Measurements from ENCODE around the gene DUS3L. TPM values are rescaled to one million over a fixed set of nuclear protein-coding genes. Genes with fewer than 3 reads are reported as not detected.

DUS3L gene
- total RNA-seq, 6 donors from 2014 or later = 31.4 to 88.0 (median 43.1) TPM

DNA sequence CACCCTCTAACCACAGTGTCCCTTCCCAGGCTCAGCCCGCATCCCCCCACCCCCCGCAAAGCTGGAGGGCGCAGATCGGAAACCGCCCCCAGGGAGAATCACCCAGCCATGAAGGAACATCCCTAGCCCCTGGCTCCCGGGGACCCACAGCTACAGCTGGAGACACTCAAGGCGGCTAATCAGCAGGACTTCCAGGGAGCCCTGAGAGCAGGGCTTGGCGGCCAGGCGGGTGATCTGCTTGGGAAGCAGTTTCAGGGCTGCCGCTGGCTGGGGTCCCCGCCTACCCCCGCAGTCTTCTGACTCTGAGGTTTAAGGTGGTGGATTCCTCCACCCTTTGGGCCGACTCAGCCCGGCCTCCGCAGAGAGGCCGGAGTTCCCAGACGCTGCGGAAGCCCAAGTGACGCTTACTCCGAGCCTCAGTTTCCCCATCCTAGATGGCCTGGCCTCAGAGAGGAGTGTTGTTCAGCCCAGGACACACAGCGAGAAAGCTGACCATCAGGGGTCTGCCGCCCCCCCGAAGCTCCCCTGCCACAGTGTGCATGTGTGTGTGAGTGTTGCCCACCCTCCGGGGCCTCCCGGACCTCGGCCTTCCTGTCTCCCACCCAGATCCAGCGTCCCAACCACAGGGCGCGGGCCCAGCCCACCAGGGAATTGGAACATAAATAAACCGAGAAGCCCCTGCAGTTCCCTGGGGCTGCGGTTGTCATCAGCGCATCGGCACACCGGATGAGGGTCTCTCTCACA, 38.8 kb upstream of the DUS3L start:
- ATAC-seq (ENCODE audit: low FRiP score in 2 of 2) = no peak
- WGBS, 2 donors = 70 to 76% methylated on average over 18 to 33 of the region's 34 CpGs
- H3K4me3 ChIP-seq = no peak overlapping the region

DNA sequence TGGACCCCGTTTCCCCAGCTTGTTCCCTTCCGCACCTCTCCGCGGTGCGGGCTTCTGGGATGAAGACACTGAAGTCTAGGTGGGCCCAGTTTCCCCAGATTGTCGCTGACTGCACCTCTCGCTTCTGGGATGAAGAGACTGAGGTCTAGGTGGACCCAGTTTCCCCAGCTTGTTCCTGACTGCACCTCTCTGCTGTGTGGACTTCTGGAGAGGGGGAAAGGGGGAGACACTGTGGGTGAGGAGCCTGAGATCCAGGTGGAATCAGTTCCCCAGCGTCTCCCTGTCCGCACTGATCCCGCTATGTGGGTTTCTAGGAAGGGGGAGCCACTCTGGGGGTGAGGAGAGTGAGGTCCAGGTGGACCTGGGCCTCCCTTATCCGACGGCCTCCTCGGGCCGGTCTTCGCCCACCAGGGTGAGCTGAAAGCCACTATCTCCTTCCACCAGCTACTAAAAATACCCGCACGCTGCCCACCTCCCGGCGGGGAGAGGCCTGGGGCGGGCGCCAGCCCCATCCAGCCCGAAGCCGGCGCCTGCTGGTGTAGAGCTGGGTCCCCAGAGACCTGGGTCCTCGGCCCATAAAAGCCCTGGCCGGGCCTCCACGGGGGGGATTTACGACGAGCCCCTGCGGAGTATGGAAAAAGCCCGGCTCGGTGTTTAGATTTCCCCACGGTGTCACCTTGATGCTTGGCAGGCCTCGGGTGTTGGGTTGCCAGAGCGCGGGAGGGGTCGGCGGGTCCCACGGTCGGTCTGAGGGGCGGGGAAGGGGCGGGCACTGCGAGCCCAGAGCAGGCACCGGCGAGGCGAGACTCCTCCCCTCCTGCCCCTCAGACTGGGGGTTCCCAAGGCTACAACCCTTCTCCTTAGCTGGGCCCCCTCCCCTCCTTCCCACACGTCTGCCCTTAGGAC, 38.0 kb upstream of the DUS3L start:
- Histone ChIP-seq H3K4me3 (peak overlapping the region; percentile 25 to 54 (median 49)), H3K36me3 (no peaks in the 10 kb centered on the region), H3K9me3 (no peaks in the 10 kb centered on the region), H3K27ac (peak overlapping the region; percentile 35 to 82 (median 78)), H3K27me3 (peaks cover 0 to 7% (median 3%) of the 10 kb centered on the region in 4 donors), H3K4me1 (peaks cover 7 to 31% (median 16%) of the 10 kb centered on the region in 4 donors)
- DNase-seq (peak in 1 of 2 donors; percentile 80), ATAC-seq (ENCODE audit: low FRiP score in 2 of 2) (no peak)
- WGBS, 2 donors = 15 to 18% methylated on average over 9 to 42 of the region's 47 CpGs
- TF ChIP-seq POLR2AphosphoS5 (IDR thresholded peaks at IDR 0.05) = no peak
- no peak for TF ChIP-seq EP300 (IDR thresholded peaks at IDR 0.05)
- no peak for TF ChIP-seq POLR2A (IDR thresholded peaks at IDR 0.05)
- TF ChIP-seq, protein P1, sequence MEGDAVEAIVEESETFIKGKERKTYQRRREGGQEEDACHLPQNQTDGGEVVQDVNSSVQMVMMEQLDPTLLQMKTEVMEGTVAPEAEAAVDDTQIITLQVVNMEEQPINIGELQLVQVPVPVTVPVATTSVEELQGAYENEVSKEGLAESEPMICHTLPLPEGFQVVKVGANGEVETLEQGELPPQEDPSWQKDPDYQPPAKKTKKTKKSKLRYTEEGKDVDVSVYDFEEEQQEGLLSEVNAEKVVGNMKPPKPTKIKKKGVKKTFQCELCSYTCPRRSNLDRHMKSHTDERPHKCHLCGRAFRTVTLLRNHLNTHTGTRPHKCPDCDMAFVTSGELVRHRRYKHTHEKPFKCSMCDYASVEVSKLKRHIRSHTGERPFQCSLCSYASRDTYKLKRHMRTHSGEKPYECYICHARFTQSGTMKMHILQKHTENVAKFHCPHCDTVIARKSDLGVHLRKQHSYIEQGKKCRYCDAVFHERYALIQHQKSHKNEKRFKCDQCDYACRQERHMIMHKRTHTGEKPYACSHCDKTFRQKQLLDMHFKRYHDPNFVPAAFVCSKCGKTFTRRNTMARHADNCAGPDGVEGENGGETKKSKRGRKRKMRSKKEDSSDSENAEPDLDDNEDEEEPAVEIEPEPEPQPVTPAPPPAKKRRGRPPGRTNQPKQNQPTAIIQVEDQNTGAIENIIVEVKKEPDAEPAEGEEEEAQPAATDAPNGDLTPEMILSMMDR (IDR thresholded peaks at IDR 0.05) = no peak

More for the DNA sequence above, 38.8 kb upstream of the DUS3L start:
- no peak for DNase-seq
- Histone ChIP-seq H3K27ac (no peak overlapping the region), H3K4me1 (peaks cover 7 to 31% (median 16%) of the 10 kb centered on the region in 4 donors), H3K9me3 (no peaks in the 10 kb centered on the region), H3K27me3 (peaks cover 0 to 7% (median 3%) of the 10 kb centered on the region in 4 donors), H3K36me3 (no peaks in the 10 kb centered on the region)
- TF ChIP-seq POLR2AphosphoS5 (IDR thresholded peaks at IDR 0.05) = no peak
- no peak for TF ChIP-seq EP300 (IDR thresholded peaks at IDR 0.05)
- TF ChIP-seq, protein P1 (IDR thresholded peaks at IDR 0.05) = no peak
- TF ChIP-seq POLR2A (IDR thresholded peaks at IDR 0.05) = no peak

DNA sequence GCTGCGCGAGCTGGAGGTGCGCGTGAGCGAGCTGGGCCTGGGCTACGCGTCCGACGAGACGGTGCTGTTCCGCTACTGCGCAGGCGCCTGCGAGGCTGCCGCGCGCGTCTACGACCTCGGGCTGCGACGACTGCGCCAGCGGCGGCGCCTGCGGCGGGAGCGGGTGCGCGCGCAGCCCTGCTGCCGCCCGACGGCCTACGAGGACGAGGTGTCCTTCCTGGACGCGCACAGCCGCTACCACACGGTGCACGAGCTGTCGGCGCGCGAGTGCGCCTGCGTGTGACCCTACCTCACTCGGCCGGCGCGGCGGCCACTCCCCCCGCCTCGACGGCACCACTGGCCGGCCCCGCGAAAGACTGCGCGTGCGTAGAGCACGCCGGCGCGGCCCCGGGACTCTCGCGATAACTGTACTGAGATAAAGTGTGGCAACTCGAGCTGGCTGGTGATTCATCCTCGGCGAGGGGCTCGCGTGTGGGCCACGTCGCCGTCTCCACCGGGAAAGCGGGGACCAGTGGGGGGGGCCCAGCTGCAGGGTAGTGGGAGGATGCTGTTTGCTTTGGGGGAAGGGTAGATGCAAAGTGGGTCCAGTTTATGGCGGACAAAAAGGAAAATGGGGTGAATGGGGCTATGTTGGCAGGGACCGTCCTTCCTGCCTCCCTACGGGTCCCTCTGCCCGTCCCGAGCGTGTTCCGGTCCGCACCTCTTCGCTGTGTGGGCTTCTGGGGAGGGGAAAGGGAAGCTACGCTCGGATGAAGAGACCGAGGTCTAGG, 37.1 kb upstream of the DUS3L start:
- DNase-seq (peak; percentile 88 to 98), ATAC-seq (ENCODE audit: low FRiP score in 2 of 2) (peak; percentile 81 to 91)
- H3K4me1 ChIP-seq = peaks cover 7 to 31% (median 16%) of the 10 kb centered on the region in 4 donors
- WGBS, 2 donors = 4 to 5% methylated on average over 12 to 47 of the region's 91 CpGs
- no peaks in the 10 kb centered on the region for H3K36me3 ChIP-seq
- peak overlapping the region; percentile 25 to 54 (median 49) for H3K4me3 ChIP-seq
- TF ChIP-seq, protein P1 (IDR thresholded peaks at IDR 0.05) = peak in 2 of 6 experiments; percentile 10 to 39
- TF ChIP-seq POLR2AphosphoS5 (IDR thresholded peaks at IDR 0.05) (peak; percentile 89), EP300 (IDR thresholded peaks at IDR 0.05) (no peak), POLR2A (IDR thresholded peaks at IDR 0.05) (peak in 3 of 4 donors; percentile 66 to 89 (median 75))
- peak overlapping the region; percentile 35 to 82 (median 78) for H3K27ac ChIP-seq
- peaks cover 0 to 7% (median 3%) of the 10 kb centered on the region in 4 donors for H3K27me3 ChIP-seq
- H3K9me3 ChIP-seq = no peaks in the 10 kb centered on the region

DNA sequence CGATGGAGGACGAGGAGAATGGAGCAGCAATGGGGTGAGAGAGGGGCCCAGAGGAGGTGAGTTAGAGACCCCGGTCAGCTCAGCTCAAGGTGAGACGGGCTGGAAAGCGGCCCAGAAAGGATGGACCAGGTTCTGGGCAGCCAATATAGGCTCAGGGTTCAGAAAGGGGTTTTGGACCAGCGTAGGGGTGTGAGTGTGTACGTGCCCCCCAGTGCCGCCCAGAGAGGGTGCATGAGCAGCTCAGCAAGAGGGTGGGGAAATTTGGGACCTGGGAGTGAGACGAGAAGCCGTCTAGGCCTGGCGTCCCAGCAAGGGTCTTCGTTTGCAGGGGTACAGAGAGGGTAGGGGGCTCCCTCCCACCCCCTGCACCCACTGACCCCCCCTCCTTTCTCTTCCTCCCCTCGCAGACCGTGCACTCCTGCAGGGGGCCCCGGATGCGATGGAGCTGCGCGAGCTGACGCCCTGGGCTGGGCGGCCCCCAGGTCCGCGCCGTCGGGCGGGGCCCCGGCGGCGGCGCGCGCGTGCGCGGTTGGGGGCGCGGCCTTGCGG, 36.5 kb upstream of the DUS3L start:
- 30 to 48% methylated on average over 13 to 20 of the region's 37 CpGs for WGBS, 2 donors
- peak overlapping the region in 3 of 4 donors; percentile 48 to 54 (median 50) for H3K4me3 ChIP-seq
- H3K36me3 ChIP-seq = no peaks in the 10 kb centered on the region
- H3K4me1 ChIP-seq = peaks cover 7 to 33% (median 17%) of the 10 kb centered on the region in 4 donors
- ATAC-seq (ENCODE audit: low FRiP score in 2 of 2) (no peak), DNase-seq (no peak)
- no peaks in the 10 kb centered on the region for H3K9me3 ChIP-seq
- TF ChIP-seq POLR2A (IDR thresholded peaks at IDR 0.05) (no peak), EP300 (IDR thresholded peaks at IDR 0.05) (no peak), POLR2AphosphoS5 (IDR thresholded peaks at IDR 0.05) (no peak)
- TF ChIP-seq, protein P1 (IDR thresholded peaks at IDR 0.05) = peak in 1 of 6 experiments; percentile 6
- peak overlapping the region; percentile 39 to 82 (median 62) for H3K27ac ChIP-seq
- peaks cover 0 to 7% (median 3%) of the 10 kb centered on the region in 4 donors for H3K27me3 ChIP-seq
